Stimulated activated CD4-positive, alpha-beta T cell treated with anti-CD3 and anti-CD28 coated beads, Interleukin-4, amount 100 ng/mL, for 1 hour (primary cell): ENCODE data around the gene CCNI2.

Experiments
- DNase-seq: peaks from one replicate; pipeline ENCODE4 v3.0.0-alpha.2; 2020

The CCNI2 gene

DNA sequence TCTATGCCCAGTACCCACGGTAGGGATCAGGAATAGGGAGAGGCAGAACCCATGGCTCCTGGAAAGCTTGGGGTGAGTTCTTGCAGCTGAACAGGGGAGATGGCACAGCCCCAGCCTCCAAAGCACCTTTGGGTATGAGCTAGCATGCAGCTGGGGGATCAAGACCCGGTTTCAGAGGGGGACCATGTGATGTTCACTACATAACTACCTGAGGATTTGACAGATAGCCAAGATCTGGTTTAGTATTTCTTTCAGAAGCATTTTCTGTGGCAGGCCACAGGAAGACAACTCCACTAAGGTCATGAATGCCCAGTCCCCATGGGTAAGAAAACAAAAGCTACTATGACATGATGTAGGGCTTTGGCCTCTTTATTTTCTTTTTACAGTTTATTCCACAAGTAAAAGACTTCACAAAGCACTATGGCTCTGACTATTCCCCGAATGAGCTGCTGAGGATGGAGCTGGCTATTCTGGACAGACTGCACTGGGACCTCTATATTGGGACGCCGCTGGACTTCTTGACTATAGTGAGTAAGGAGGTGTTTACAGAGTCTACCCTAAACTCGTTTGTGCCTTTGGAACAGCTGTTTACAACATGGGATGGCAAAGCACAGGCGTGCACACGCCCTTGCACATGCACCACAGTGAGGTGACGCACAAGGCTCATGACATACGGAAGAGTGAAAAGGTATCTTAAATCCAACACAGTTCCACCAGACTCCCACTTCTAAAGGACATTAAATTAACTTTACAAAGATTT, 3.4 kb downstream of the CCNI2 start:
- no peak for DNase-seq

DNA sequence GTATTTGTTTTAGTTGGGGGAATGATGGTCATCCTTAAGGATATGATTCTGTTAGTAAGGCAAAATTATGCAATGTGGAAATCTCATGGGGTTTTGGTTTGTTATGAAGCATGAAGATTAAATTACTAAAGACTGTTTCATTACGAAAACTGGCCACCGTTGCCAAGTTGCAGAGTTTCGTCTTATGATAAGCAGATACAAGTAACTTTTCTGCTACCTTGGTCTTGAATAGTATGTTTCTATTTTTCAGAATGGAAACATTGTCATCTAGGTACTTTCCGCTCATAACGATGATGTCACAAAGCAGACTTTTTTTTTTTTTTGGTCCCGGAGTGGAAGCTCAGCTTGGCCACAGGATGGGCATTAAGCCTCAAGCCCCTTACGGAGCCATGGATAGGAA, 4.2 kb downstream of the CCNI2 start:
- DNase-seq: peak; percentile 29

DNA sequence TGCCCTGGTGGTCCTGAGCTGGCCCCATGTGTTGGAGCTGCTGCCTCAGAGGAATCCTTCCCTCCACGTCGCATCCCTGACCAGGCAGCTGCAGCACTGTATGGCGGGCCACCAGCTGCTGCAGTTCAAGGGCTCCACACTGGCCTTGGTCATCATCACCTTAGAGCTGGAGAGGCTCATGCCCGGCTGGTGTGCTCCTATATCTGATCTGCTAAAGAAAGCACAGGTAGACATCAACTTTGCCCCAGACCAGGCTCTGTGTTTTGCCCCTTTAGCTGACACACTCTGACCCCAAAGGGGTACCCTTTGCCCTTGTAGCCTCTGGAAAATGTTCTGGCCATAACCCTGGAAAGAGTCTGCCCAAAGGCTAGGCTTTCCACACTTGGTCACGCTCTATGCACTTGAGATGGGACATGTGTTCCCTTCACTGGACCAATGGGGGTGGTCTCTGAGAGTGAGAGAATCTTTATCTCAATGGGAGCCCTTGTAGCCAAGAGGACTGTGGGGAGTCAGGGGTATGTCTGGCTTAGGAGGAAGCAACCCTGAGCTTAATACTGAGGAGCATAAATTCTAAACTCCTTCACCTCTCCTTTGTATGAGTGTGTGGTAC, 4.8 kb downstream of the CCNI2 start:
- no peak for DNase-seq

DNA sequence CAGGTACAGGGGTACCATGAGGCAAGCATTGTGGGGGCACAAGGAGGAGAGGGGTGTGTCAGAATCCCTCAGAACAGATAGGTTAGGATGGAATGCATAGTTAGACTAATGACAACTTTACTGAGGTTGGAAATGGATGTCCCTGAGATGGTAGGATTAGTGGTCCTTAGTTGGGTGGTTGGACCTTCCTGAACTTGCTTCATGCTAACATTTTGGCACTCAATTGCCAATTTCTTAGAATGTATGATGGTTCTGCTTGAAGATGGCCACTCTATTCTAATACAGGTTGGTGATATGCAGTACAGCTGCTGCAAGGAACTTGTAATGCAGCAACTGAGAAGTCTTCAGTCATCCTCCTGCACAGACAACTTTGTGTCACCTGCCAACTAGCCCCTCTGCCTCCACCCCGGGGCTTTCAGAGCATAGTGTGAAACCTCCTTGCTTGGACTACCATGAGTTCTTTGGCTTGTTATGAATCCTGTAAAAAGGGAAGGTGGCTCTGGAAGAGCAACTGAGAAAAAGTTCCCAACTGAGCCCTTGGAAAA, 5.4 kb downstream of the CCNI2 start:
- DNase-seq: no peak

DNA sequence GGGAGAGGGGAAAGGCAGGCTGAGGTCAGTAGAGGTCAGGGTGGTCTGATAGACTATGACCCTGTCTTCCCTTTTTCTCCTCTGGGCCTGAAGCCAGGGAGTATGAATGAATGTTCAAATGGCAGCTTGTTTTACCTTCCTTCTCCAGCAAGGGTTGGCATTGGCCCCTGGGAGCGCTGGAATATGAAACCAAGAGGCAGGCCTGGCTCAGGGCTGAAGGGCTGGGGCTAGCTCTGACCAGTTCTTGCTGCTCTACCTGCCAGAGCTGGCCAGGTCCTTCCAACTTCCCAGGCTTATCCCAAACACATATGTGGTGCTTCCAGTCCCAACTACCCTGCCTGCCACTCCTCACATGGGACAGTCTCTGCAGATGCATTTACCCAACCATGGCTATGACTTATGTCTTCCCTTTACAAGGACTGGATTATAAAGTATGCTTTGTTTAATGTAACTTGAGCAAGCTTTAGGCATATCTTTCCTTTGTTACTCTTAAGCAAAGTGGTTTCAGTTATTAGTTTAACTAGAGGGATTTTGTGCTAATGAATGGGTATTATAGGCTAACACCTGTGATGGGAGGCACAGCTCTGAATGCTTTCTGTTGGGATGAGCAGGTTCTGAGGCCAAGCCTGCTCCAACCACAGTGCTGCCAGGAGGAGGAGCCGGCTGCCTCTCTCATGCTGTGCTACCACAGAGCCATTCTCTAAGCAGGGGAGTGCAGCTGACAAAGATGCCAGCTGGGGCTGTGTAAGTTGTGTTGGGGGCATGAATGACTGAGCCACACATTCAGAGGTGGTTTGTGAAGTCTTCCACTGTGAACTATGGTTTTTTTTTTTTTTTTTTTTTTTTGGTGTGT, 6.1 kb downstream of the CCNI2 start:
- DNase-seq: no peak

DNA sequence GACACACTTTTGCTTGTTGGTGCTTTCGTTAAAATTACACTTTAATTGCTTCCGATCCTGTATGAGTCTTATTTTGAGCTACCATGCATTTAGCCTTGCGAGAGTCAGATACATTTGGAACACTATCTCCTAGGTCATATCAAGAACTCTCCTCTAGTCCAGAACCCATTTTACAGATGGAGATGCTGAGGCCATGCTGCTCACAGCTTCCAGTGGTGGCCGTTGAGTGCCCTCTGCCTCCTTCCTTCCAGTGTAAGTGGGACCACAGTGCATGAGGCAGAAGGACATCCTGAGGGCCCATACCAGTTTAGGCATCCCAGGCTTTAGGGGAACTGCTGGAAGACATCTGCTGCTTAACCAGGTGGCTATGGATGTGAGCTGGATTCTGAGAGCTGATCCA, 6.9 kb downstream of the CCNI2 start:
- no peak for DNase-seq

DNA sequence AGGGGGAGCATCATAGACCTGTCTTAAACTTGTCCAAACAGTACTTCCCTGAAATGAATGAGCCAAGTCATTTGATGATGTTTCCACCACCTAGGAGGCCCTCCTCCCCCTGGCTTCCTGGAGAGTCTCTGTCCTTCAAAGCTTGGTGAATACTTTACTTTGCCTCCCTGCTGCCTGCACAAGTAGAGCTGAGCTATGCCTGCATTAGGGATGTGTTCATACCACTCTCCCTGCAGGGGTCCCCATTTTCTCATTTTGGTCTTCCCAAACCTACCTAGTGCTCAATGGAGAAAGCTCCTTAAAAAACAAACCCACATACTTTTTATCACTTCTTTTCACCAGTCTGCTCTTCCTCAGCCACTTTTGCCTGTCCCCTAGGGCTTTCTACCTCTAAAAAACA, 7.7 kb downstream of the CCNI2 start:
- no peak for DNase-seq

DNA sequence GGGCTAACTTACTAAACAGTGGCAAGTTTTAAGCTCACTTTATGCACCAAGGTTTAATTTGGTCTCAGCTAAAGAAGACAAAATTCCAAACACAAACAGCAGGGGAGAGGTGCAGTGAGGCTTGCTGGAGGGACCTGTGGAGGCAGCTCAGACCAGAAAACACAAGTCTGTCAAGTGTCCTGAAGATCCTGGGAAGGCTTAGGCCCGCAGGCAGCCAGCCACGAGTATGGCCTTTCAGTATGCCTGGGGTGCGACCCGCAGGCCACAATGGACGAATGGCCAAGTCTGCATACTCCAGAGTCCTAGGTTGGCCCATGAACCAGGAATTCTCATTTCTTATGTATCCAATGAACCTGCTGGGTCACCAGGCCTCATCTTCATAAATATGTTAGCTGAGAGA, 9.3 kb downstream of the CCNI2 start:
- no peak for DNase-seq

DNA sequence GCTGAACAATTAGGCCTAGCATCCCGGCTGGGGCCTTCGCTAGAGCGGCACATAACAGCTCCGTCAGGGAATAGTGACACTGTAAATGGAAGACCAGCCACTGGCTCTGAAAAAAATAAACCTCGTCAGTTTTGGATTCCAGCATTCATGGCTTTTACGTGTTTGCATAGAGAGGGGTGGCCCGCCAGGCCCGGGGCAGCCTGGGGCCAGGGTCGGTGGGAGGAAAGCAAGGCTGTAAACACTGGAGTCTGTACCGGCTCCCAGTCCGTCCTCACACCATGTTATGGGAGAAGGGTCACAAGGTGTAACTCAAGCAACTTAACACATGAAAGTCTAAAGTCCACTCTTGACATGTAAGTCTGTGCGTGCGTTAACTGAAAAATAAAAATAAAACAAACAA, 11.2 kb downstream of the CCNI2 start:
- DNase-seq: no peak

DNA sequence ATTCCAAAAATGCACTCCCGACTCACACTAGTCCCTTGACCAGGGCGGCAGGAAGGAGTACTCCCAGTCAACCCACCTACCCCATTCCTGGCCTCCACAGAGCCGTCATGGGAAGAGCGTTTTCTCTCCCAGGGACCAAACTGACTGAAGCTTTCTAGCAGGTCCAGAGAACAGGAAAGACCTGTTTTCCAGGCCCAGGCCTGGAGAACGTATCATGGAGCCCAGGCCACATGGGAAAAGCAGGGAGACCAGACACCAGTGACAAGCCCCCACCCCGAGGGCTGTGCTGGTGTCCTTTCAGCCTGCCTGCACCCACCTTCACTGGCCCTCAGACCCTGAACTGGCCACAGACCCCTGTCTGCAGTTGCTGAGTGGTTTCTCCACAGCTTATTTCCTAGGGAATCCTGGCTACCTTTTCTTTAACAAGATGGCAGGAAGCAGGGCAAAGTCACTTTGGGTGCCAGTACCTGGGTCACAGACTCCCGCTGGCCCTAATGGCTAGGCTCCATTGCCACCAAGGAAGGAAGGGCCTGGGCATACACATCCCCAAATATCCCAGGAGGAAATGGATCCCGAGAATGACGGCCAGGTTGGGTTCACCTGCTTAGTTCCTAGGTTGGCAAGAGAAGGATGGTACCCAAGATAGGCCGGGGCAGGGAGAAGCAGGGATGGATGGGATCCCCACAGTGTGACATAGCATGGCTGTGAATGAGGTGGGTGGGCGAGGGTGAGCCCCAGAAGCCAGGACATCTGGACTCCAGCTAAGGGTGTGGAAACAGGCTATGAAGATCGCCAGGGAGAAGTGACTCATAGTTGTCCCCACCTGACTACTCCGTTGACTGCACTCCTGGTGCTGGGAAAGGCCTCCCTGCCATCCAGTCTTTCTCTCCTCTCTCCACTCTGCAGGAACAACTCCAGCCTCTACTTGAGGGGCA, 12.2 kb downstream of the CCNI2 start:
- DNase-seq: no peak

DNA sequence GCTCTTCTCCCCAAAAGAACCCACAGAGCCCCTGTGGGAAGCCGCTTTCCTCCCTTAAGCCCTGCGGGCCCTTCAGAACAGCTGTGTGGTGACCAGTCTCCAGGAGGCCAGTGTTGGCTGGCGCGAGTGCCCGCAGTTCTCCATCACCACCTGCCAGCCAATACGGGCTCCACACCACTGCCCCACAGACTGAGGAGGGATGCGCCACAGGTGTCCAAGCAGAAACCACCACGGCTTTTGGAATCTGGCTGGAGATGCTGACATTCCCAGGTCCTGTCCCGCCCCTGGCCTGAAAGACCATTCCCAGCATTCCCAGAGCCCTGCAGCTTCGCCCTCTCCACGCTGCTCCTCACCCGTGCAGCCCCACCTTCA, 12.8 kb downstream of the CCNI2 start:
- DNase-seq: no peak

DNA sequence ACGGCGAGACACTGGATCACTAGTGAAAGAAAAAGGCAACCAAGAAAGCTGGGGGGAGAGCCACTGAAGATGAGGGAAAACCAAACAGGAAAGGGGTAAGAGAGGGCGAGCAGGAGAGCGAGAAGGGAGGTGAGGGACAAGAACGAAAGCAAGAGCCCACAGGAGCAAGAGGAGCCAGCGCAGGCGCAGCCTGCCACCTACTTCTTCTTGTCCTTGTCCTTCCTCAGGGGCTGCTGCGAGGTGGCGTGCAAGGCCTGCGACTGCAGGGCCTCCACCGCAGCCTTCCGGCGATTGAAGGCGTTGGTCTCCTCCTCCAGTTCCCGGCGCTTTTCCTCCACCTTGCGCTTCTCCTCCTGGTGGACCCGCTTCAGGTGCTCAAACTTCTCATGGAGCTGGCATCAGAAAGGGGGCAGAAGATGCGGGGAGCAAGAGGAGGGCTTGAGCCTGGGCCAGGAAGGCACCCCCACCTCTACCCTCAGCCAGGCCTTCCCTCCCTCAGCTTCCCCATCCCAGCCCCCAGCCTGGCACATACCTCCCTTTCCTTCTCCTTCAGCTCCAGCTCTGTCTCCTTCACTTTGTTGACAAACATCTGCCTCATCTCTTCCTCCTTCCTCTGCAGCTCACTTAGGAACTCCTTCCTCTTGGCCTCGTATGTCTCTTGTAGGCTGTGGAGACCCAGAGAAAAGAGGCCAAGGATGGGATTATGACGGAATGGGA, 13.5 kb downstream of the CCNI2 start:
- DNase-seq: no peak

DNA sequence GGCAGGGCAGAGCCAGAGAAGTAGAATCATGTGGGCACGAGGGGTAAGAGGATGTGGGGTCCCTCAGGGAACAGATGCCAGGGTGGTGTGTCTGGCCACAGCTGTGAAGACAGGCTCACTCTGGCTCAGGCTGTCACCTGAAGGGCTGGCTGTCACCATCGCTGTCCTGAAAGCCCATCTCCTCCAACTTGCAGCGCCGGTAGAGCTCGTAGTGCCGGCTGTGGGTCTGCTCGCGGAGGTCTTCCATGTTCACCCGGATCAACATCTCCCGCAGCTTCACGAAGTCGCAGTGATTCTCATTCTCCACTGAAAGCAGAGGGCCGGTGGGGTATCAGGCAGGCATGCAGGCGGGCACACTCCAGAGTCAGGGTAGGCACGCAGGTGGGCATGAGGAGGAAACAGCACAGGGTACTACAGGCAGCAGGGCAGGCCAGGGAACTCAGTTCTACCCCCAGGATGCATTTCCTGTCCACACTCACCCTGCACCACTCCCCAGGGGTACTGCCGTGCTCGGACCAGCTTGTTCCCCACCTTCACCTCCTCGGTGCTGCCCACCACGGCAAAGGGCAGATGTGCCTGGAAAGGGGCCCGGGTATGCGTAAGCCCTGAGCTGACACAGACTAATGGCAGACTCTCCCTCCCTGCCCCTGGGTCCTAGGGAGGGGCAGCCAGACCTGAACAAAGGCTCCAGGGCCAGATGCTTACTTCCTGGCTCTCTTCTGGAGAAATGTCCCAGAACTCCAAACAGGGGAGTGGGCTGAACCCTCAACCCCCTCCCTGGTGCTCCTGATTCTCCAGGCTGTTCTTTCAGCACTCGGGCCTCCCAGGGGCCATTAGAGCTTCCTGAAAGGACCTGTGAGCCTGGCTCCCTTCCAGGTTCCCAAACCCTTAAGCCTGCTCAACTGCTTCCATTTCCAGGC, 14.4 kb downstream of the CCNI2 start:
- DNase-seq: no peak

DNA sequence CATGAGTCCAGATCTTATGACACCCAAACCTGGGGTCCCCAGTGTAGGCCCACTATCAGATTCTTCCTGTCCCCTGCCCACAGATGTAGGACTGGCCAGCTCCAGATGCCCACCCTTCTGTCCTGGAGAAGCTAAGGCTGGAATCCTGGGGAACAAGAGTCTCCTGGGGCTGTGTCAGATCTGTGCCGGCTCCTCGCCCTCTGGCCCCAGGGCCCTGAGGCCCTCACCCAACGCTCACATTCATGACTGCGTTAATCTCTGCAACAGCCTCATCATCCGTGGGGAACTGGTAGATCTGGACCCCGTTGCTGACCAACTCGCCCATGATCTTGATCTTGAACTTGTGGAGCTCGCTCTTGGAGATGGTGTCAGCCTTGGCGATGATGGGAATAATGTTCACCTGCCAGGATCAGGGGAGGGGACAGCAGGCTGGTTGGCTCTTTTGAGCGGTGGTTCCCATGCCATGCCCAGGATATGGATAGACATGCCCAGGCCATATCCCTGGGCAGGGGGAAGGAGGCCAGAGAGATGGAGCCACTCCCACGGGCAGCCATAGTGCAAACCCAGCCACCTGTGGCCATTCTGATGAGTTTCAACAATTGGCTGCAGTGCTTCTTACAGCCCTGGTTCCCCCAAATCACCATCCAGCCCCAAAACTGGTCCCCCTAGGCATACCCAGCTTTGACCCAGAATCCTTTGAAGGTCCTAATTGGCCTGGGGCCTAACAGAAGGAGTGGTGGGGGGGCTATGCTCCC, 15.2 kb downstream of the CCNI2 start:
- no peak for DNase-seq

DNA sequence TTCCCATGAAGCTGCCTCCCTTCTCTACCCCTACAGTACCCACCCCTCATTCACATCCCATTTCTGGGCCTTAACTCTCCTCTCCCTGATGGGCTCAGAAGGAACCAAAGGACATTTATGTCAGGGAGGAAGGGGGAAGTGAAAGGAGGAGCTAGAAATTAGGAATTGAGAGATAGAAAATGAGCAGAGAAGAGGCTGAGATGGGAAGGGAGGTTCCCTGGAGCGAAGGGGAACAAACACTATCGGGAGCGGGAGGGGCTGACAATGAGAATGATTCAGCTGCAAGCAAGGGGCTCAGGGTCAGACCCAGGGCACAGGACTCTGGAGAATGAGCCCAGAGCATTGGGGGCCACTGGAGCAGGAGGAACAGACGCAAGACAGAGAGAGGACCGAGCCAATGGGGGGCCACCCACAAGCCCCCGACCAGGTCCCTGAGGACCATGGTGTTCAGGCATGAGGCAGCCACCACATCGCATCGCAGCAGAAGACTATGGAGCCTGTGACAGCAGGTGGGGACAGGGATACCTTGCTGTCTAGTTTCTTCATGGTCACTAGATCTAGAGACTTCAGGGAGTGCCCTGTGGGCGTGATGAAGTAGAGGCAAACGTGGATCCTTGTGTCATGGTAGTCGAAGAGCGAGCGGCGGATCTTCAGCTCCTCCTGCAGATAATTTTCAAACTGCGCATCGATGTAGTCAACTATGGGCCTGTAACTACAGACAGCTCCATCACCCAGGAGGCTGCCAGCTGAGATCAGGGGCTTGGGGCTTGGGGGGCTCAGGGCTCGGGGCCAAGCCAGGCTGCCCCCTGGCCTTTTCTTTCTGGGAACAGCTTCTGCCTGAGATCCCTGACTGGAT, 16.2 kb downstream of the CCNI2 start:
- DNase-seq: no peak

DNA sequence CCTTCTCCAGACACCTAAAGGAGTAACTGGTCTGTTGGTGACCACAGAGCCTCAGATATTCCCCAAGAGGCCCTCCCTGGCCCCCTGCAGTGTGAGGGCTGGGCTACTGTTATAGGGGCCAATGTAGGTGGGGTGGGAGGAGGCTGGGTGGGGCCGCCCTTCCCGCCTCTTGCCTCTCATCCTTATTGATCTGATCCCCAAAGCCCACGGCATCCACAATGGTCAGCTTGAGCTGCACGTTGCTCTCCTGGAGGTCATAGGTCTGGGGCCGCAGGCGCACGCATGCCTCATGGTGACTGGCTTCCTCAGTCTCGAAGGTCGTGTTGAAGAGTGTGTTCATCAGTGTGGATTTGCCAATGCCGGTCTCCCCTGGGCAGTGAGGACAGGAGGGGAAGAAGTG, 16.8 kb downstream of the CCNI2 start:
- DNase-seq: no peak

DNA sequence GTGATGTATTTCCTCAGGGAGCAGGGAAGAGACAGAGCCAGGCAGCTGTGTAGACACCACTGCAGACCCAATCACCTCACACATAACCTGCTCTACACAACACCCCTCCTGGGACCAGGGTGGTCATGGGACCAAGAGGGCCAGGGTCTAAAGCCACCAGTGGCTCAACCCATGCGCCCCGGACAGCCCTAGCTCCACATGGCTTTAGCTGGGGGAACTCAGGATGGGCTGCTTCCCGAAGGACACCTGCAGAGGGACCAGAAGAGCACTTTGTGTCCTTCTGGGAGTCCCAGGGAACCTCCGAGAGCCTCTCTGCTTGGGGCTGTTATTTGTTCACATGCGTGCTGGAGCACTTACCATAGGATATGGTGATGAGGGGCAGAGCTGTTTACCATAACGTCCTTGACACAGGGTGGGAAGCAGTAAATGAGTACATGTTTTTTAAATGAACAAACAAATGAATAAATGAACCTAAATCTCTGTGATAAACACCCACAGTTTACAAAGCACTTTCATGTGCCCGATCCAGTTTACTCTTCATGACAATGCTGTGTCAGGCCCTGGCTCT, 17.5 kb downstream of the CCNI2 start:
- no peak for DNase-seq

DNA sequence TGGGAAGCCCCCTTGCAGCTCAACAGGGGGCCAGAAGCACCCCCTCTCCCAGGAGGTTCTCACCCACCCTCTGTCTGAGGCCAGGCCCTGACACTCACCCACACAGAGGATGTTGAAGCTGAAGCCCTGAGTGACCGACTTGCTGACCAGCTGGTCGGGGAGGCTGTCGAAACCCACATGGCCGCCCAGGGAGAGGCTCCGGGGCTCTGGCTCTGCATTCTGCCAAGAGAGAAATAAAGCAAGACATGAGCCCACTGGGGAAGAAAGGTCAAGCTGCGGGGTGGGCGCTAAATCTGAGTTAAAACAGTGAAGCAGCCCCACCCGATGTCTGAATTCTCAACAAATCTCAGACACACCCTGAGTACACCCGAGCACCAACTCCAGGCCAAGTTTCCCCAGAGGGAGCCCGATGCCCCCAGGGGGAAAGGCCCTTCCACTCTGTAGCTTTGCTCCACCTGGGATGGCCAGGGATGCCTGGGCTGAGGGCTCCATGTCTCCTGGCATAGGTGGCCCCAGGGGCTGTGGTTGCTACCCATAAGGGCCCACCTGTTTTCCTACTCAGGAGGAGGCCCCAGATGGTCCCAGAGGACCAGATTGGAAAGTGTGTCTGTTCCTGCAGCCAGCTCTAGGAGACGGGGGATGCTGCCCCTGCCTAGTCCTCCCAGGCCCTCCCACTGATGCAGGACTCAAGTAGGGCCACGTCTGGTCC, 18.2 kb downstream of the CCNI2 start:
- DNase-seq: no peak
